Peyer's patch (tissue), 4 donors: ENCODE results near the gene WDR18. TPM values are rescaled to one million over a fixed set of nuclear protein-coding genes. Genes with fewer than 3 reads are reported as not detected.

Experiments used
- DNase-seq, 3 donors: peaks; one replicate each; pipeline ENCODE4 v3.0.0-alpha.2; 2017 to 2019
- H3K27ac ChIP-seq, 4 donors: fragments of 200-600 bp; sonication (generic); one replicate each; pipeline ENCODE4 v1.5.1; 2016 to 2019
- H3K27me3 ChIP-seq, 2 donors: fragments of 200-600 bp; sonication (generic); one replicate each; pipeline ENCODE4 v1.5.1; 2019
- H3K36me3 ChIP-seq, 3 donors: fragments of 200-600 bp; sonication (generic); one replicate each; pipeline ENCODE4 v1.5.1; 2016 to 2019
- H3K4me1 ChIP-seq, 4 donors: fragments of 200-600 bp; sonication (generic); one replicate each; pipeline ENCODE4 v1.5.1; 2016 to 2019
- H3K4me3 ChIP-seq, 4 donors: fragments of 200-600 bp; sonication (generic); 1 replicate in 3 of 4; 2 replicates in 1 of 4; pipeline ENCODE4 v1.5.1; 2016 to 2019; ENCODE audit warnings: mild to moderate bottlenecking in 1 of 4
- H3K9me3 ChIP-seq, 4 donors: fragments of 200-600 bp; sonication (generic); one replicate each; pipeline ENCODE4 v1.5.1; 2016 to 2019; ENCODE audit warnings: mild to moderate bottlenecking in 1 of 4
- CTCF ChIP-seq, 6 experiments: fragments of 450-650 bp in 4 of 6; fragments of 200-600 bp in 2 of 6; sonication (generic) in 1 of 6; IDR thresholded peaks; one replicate each; pipeline ENCODE4 v1.5.1; 2017 to 2019; ENCODE audit warnings: antibody characterized with exemption in 6 of 6, mild to moderate bottlenecking in 3 of 6, moderate library complexity in 1 of 6
- POLR2A ChIP-seq, 2 donors: fragments of 450-650 bp; IDR thresholded peaks; one replicate each; pipeline ENCODE4 v1.5.1; 2017; ENCODE audit warnings: antibody characterized with exemption in 2 of 2, mild to moderate bottlenecking in 2 of 2, moderate library complexity in 2 of 2
- total RNA-seq, 4 donors: library from RNA; depleted of rRNA; stranded (reverse); fragments of >200 nt; gene quantifications; one replicate each; pipeline ENCODE4 v1.1.0, GENCODE V29; 2016

Gene WDR18
- total RNA-seq, 4 donors from 2014 or later: 26.4 to 58.8 (median 40.5) TPM

DNA sequence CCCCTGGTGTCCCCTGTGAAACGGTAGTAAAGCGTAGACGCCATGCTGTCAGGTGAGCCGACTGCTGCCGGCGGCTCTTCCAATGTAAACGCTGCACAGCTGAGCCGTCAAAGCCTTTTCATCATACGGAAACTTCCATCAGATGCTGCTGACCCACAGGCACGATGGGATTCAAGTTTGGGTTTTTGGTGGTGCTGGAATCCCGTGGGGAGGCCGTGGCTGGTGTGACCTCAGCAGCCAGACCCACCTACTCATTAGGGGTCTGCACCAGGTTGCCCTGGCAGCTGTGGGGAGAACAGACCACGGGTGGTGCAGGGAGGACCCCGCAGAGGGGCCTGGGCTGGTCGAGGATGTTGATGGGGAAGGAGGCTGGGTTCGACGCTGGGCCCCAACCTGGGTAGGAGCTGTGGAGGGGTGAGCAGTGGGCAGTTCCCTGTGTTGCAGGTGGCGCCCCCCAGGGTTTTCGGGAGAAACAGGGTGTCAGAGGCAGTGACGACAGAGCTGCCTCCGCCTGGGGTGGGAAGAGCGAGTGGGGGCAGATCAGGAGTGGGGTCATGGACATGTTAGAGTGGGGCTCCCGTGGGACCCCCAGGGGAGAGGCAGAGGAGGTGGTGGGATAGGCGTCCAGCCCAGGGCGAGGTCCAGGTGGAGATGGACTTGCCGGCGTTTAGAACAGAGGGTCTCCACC lies 22.7 kb downstream of the WDR18 start:
- peaks cover 0 to under 1% (median 0%) of the 10 kb centered on the region in 4 donors for H3K4me1 ChIP-seq
- H3K9me3 ChIP-seq: no peaks in the 10 kb centered on the region
- H3K27ac ChIP-seq: no peak overlapping the region
- peaks cover 0 to 31% (median 0%) of the 10 kb centered on the region in 3 donors for H3K36me3 ChIP-seq
- no peak for DNase-seq
- no peaks in the 10 kb centered on the region for H3K27me3 ChIP-seq
- TF ChIP-seq CTCF (IDR thresholded peaks at IDR 0.05) (no peak), POLR2A (IDR thresholded peaks at IDR 0.05) (no peak)
- no peak overlapping the region for H3K4me3 ChIP-seq

DNA sequence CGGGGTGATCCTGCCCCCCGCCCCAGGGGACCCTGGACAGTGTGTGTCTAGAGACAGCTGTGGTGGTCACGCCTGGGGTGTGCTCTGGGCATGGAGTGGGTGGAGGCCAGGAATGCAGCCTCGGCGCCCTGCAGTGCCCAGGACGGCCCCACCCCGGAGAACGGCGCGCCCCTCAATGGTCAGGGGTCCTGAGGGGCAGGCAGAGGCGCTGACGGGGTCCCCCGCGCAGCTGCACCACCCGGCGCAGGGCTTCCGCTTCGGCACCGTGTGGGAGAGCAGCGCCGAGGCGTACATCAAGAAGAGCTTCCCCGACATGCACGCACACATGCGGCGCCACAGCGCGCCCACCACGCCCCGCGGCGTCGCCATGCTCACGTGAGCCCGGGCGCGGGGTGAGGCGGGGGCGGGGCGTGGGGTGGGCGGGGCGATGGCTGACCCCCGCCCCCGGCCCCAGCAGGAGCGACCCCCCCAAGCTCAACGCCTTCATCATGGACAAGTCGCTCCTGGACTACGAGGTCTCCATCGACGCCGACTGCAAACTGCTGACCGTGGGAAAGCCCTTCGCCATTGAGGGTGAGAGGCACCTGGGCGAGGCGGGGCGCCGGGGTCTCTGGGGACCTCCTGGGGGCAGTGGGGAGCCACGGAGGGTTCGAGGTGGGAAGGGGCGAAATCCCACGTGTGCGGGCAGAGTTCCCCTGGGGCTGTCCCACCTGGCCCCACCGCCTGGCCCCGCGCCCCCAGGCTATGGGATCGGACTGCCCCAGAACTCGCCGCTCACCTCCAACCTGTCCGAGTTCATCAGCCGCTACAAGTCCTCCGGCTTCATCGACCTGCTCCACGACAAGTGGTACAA lies 23.5 kb downstream of the WDR18 start:
- H3K4me1 ChIP-seq: no peaks in the 10 kb centered on the region
- no peaks in the 10 kb centered on the region for H3K9me3 ChIP-seq
- no peaks in the 10 kb centered on the region for H3K27me3 ChIP-seq
- H3K4me3 ChIP-seq: no peak overlapping the region
- H3K27ac ChIP-seq: no peak overlapping the region
- TF ChIP-seq CTCF (IDR thresholded peaks at IDR 0.05) (no peak), POLR2A (IDR thresholded peaks at IDR 0.05) (no peak)
- DNase-seq: no peak
- peaks cover 0 to 39% (median 0%) of the 10 kb centered on the region in 3 donors for H3K36me3 ChIP-seq

DNA sequence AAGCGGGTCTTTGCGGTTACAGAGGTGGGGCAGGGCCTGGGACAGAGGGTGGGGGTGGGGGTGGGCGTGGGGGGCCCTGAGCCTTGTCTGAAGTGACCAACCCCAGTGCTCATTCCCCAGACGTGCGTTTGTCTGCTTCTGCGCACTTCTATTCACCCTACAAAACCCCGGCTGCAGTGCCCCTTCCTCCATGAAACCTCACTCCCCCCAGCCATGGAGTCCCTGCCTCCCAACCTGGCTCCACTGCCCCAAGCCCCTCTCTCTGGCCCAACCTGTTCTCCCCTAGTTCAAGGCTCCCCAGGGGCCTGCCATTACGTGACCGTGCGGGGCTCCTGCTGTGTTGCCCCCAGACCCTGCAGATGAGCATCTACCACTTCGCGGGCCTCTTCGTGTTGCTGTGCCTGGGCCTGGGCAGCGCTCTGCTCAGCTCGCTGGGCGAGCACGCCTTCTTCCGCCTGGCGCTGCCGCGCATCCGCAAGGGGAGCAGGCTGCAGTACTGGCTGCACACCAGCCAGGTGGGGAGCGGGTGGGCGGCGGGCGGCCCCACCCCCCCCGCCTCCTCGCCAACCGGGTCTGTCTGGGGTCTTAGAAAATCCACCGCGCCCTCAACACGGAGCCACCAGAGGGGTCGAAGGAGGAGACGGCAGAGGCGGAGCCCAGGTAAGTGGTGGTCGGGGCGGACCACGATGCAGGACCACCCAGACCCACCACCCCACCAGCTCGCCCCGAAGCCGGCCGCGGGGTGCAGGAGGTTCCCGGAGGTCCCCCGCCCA lies 24.3 kb downstream of the WDR18 start:
- H3K36me3 ChIP-seq: peaks cover 0 to 47% (median 0%) of the 10 kb centered on the region in 3 donors
- no peak for TF ChIP-seq CTCF (IDR thresholded peaks at IDR 0.05)
- no peak for TF ChIP-seq POLR2A (IDR thresholded peaks at IDR 0.05)
- peak overlapping the region in 2 of 4 donors; percentile 46 to 79 for H3K27ac ChIP-seq
- H3K4me3 ChIP-seq: no peak overlapping the region
- H3K27me3 ChIP-seq: no peaks in the 10 kb centered on the region
- H3K9me3 ChIP-seq: no peaks in the 10 kb centered on the region
- no peak for DNase-seq
- H3K4me1 ChIP-seq: no peaks in the 10 kb centered on the region

- no peaks in the 10 kb centered on the region for H3K27me3 ChIP-seq
- no peaks in the 10 kb centered on the region for H3K9me3 ChIP-seq
- DNase-seq: no peak
- peaks cover 0 to 56% (median 0%) of the 10 kb centered on the region in 3 donors for H3K36me3 ChIP-seq
- no peaks in the 10 kb centered on the region for H3K4me1 ChIP-seq
- H3K4me3 ChIP-seq: no peak overlapping the region
- peak overlapping the region in 3 of 4 donors; percentile 46 to 79 (median 60) for H3K27ac ChIP-seq
- TF ChIP-seq POLR2A (IDR thresholded peaks at IDR 0.05) (no peak), CTCF (IDR thresholded peaks at IDR 0.05) (no peak)
These were observed 25.2 kb downstream of the WDR18 start for GRCh38 chr19:1009041-1009980.
